Stomach (tissue), 4 donors: Measurements from ENCODE around the gene RPRD1B.

Source experiments
- CTCF ChIP-seq, 7 experiments: fragments of 450-650 bp in 4 of 7; fragments of 200-600 bp in 3 of 7; sonication (generic) in 3 of 7; IDR thresholded peaks; one replicate each; pipeline ENCODE4 v1.5.1; 2016 to 2019; ENCODE audit warnings: antibody characterized with exemption in 7 of 7, control low read depth in 2 of 7, mild to moderate bottlenecking in 1 of 7
- EP300 ChIP-seq: sonication (generic); formaldehyde crosslinking; IDR thresholded peaks from one replicate; pipeline ENCODE4 v1.6.1; 2017; ENCODE audit warnings: antibody characterized with exemption
- POLR2A ChIP-seq, 4 donors: fragments of 450-650 bp; IDR thresholded peaks; one replicate each; pipeline ENCODE4 v1.6.1; 2016; ENCODE audit warnings: antibody characterized with exemption in 4 of 4, control low read depth in 2 of 4, mild to moderate bottlenecking in 1 of 4, moderate library complexity in 1 of 4

GRCh38 chr20:38138086-38138778 lies 104.7 kb downstream of the RPRD1B start:
- TF ChIP-seq CTCF (IDR thresholded peaks at IDR 0.05) (no peak), POLR2A (IDR thresholded peaks at IDR 0.05) (no peak), EP300 (no peak)
